ENCODE results near the gene FGL2.
"Not testable (repeated sequence)": the region's sequence is repeated elsewhere in the genome, so short reads cannot be mapped to it uniquely, and the experiment has no call there.

The FGL2 gene

GRCh38 chr7:77242068-77242467, 42.4 kb upstream of the FGL2 start:
- H3K4me3 ChIP-seq: no peak overlapping the region
- no peak for TF ChIP-seq EZH2 (IDR thresholded peaks at IDR 0.05)
- TF ChIP-seq POLR2AphosphoS5 (IDR thresholded peaks at IDR 0.05; ENCODE audit: borderline replicate concordance, low read depth, low read length): no peak
- TF ChIP-seq FOXP2 (optimal IDR thresholded peaks at IDR 0.05; ENCODE audit: control extremely low read depth, extremely low read length, insufficient read depth): no peak
- no peaks in the 10 kb centered on the region for H3K36me3 ChIP-seq (ENCODE audit: insufficient read depth, low read length)
- H3K27ac ChIP-seq: no peak overlapping the region
- H3K9ac ChIP-seq (ENCODE audit: insufficient read length): no peak overlapping the region
- H3K9me3 ChIP-seq (ENCODE audit: low read depth, low read length): no peaks in the 10 kb centered on the region
- no peak for DNase-seq (ENCODE audit: low read depth, low spot score)

GRCh38 chr7:77239471-77239870, 39.9 kb upstream of the FGL2 start:
- TF ChIP-seq EZH2 (IDR thresholded peaks at IDR 0.05): no peak
- TF ChIP-seq POLR2AphosphoS5 (IDR thresholded peaks at IDR 0.05; ENCODE audit: borderline replicate concordance, low read depth, low read length): no peak
- no peak for TF ChIP-seq FOXP2 (optimal IDR thresholded peaks at IDR 0.05; ENCODE audit: control extremely low read depth, extremely low read length, insufficient read depth)
- H3K27ac ChIP-seq: no peak overlapping the region
- no peak overlapping the region for H3K4me3 ChIP-seq
- H3K9me3 ChIP-seq (ENCODE audit: low read depth, low read length): no peaks in the 10 kb centered on the region
- no peak for DNase-seq (ENCODE audit: low read depth, low spot score)
- no peaks in the 10 kb centered on the region for H3K36me3 ChIP-seq (ENCODE audit: insufficient read depth, low read length)
- no peak overlapping the region for H3K9ac ChIP-seq (ENCODE audit: insufficient read length)

GRCh38 chr7:77238703-77239136, 39.1 kb upstream of the FGL2 start:
- Histone ChIP-seq H3K27ac (no peak overlapping the region), H3K4me3 (no peak overlapping the region), H3K9me3 (ENCODE audit: low read depth, low read length) (no peaks in the 10 kb centered on the region), H3K36me3 (ENCODE audit: insufficient read depth, low read length) (no peaks in the 10 kb centered on the region), H3K9ac (ENCODE audit: insufficient read length) (no peak overlapping the region)
- no peak for DNase-seq (ENCODE audit: low read depth, low spot score)
- TF ChIP-seq EZH2 (IDR thresholded peaks at IDR 0.05): no peak
- no peak for TF ChIP-seq POLR2AphosphoS5 (IDR thresholded peaks at IDR 0.05; ENCODE audit: borderline replicate concordance, low read depth, low read length)
- TF ChIP-seq FOXP2 (optimal IDR thresholded peaks at IDR 0.05; ENCODE audit: control extremely low read depth, extremely low read length, insufficient read depth): no peak

- DNase-seq (ENCODE audit: low read depth, low spot score): no peak
- no peaks in the 10 kb centered on the region for H3K9me3 ChIP-seq (ENCODE audit: low read depth, low read length)
- no peak overlapping the region for H3K27ac ChIP-seq
- H3K4me3 ChIP-seq: no peak overlapping the region
- H3K9ac ChIP-seq (ENCODE audit: insufficient read length): no peak overlapping the region
- H3K36me3 ChIP-seq (ENCODE audit: insufficient read depth, low read length): no peaks in the 10 kb centered on the region
- no peak for TF ChIP-seq EZH2 (IDR thresholded peaks at IDR 0.05)
These were observed 35.7 kb upstream of the FGL2 start for GRCh38 chr7:77235276-77235675.

- no peak for DNase-seq (ENCODE audit: low read depth, low spot score)
- TF ChIP-seq EZH2 (IDR thresholded peaks at IDR 0.05) (no peak), POLR2AphosphoS5 (IDR thresholded peaks at IDR 0.05; ENCODE audit: borderline replicate concordance, low read depth, low read length) (no peak), FOXP2 (optimal IDR thresholded peaks at IDR 0.05; ENCODE audit: control extremely low read depth, extremely low read length, insufficient read depth) (no peak)
- H3K9ac ChIP-seq (ENCODE audit: insufficient read length): no peak overlapping the region
- H3K36me3 ChIP-seq (ENCODE audit: insufficient read depth, low read length): no peaks in the 10 kb centered on the region
- no peak overlapping the region for H3K4me3 ChIP-seq
- no peak overlapping the region for H3K27ac ChIP-seq
- no peaks in the 10 kb centered on the region for H3K9me3 ChIP-seq (ENCODE audit: low read depth, low read length)
These were observed 32.8 kb upstream of the FGL2 start for GRCh38 chr7:77232467-77232866.

- H3K27ac ChIP-seq; H3K4me3 ChIP-seq; H3K36me3 ChIP-seq (ENCODE audit: insufficient read depth, low read length); DNase-seq (ENCODE audit: low read depth, low spot score); H3K9me3 ChIP-seq (ENCODE audit: low read depth, low read length); H3K9ac ChIP-seq (ENCODE audit: insufficient read length): not testable (repeated sequence)
These were observed 29.2 kb upstream of the FGL2 start for GRCh38 chr7:77228795-77229194.

GRCh38 chr7:77226357-77226839, 26.8 kb upstream of the FGL2 start:
- TF ChIP-seq POLR2AphosphoS5 (IDR thresholded peaks at IDR 0.05; ENCODE audit: borderline replicate concordance, low read depth, low read length): no peak
- TF ChIP-seq FOXP2 (optimal IDR thresholded peaks at IDR 0.05; ENCODE audit: control extremely low read depth, extremely low read length, insufficient read depth): no peak
- no peak for TF ChIP-seq EZH2 (IDR thresholded peaks at IDR 0.05)
- Histone ChIP-seq H3K9ac (ENCODE audit: insufficient read length) (no peak overlapping the region), H3K4me3 (no peak overlapping the region), H3K9me3 (ENCODE audit: low read depth, low read length) (no peaks in the 10 kb centered on the region), H3K27ac (no peak overlapping the region), H3K36me3 (ENCODE audit: insufficient read depth, low read length) (no peaks in the 10 kb centered on the region)
- DNase-seq (ENCODE audit: low read depth, low spot score): no peak

- Histone ChIP-seq H3K27ac (no peak overlapping the region), H3K36me3 (ENCODE audit: insufficient read depth, low read length) (no peaks in the 10 kb centered on the region), H3K4me3 (no peak overlapping the region), H3K9ac (ENCODE audit: insufficient read length) (no peak overlapping the region), H3K9me3 (ENCODE audit: low read depth, low read length) (no peaks in the 10 kb centered on the region)
- TF ChIP-seq POLR2AphosphoS5 (IDR thresholded peaks at IDR 0.05; ENCODE audit: borderline replicate concordance, low read depth, low read length) (no peak), FOXP2 (optimal IDR thresholded peaks at IDR 0.05; ENCODE audit: control extremely low read depth, extremely low read length, insufficient read depth) (no peak), EZH2 (IDR thresholded peaks at IDR 0.05) (no peak)
- DNase-seq (ENCODE audit: low read depth, low spot score): no peak
These were observed 23.6 kb upstream of the FGL2 start for GRCh38 chr7:77223261-77223660.

- no peak overlapping the region for H3K27ac ChIP-seq
- no peak for DNase-seq (ENCODE audit: low read depth, low spot score)
- TF ChIP-seq POLR2AphosphoS5 (IDR thresholded peaks at IDR 0.05; ENCODE audit: borderline replicate concordance, low read depth, low read length) (no peak), FOXP2 (optimal IDR thresholded peaks at IDR 0.05; ENCODE audit: control extremely low read depth, extremely low read length, insufficient read depth) (no peak), EZH2 (IDR thresholded peaks at IDR 0.05) (no peak)
These were observed 23.2 kb upstream of the FGL2 start for GRCh38 chr7:77222819-77223218.

More at GRCh38 chr7:77222819-77223218, 23.2 kb upstream of the FGL2 start:
- H3K9me3 ChIP-seq (ENCODE audit: low read depth, low read length): no peaks in the 10 kb centered on the region
- H3K4me3 ChIP-seq: no peak overlapping the region
- H3K36me3 ChIP-seq (ENCODE audit: insufficient read depth, low read length): no peaks in the 10 kb centered on the region
- H3K9ac ChIP-seq (ENCODE audit: insufficient read length): no peak overlapping the region
